RPMI7951 (cell line): ENCODE data around the gene ADGRV1. TPM values are rescaled to one million over a fixed set of nuclear protein-coding genes. Genes with fewer than 3 reads are reported as not detected.
"Not testable (repeated sequence)": the region's sequence is repeated elsewhere in the genome, so short reads cannot be mapped to it uniquely, and the experiment has no call there.

Source experiments
- DNase-seq: peaks from one replicate; pipeline ENCODE4 v3.0.0-alpha.2; 2012; ENCODE audit warnings: low read depth
- total RNA-seq: library from RNA; depleted of rRNA; stranded (reverse); fragments of >200 nt; shearing (Covaris generic); gene quantifications from 2 replicates; pipeline ENCODE4 v1.2.3, GENCODE V29; 2014

Gene ADGRV1
- total RNA-seq, 1 experiment from 2014 or later: 0.84 TPM

- no peak for DNase-seq
Measured at GRCh38 chr5:91061946-91062562, 503.5 kb downstream of the ADGRV1 start.

- not testable (repeated sequence) for DNase-seq
Measured at GRCh38 chr5:91063098-91063690, 504.6 kb downstream of the ADGRV1 start.

- DNase-seq: no peak
Measured at GRCh38 chr5:91065496-91065895, 506.9 kb downstream of the ADGRV1 start.

GRCh38 chr5:91069364-91069763 lies 510.8 kb downstream of the ADGRV1 start:
- no peak for DNase-seq

- DNase-seq: no peak
Measured at GRCh38 chr5:91070761-91071550, 512.4 kb downstream of the ADGRV1 start.

- DNase-seq: no peak
Measured at GRCh38 chr5:91072881-91073280, 514.3 kb downstream of the ADGRV1 start.

- DNase-seq: no peak
Measured at GRCh38 chr5:91074615-91075014, 516.0 kb downstream of the ADGRV1 start.

- DNase-seq: no peak
Measured at GRCh38 chr5:91076138-91076537, 517.5 kb downstream of the ADGRV1 start.

GRCh38 chr5:91077623-91078022 lies 519.0 kb downstream of the ADGRV1 start:
- DNase-seq: no peak

- DNase-seq: peak; percentile 50
Measured at GRCh38 chr5:91079037-91079436, 520.4 kb downstream of the ADGRV1 start.

- DNase-seq: no peak
Measured at GRCh38 chr5:91089758-91090157, 531.2 kb downstream of the ADGRV1 start.

GRCh38 chr5:91090995-91091394 lies 532.4 kb downstream of the ADGRV1 start:
- no peak for DNase-seq

GRCh38 chr5:91091471-91092234 lies 533.1 kb downstream of the ADGRV1 start:
- no peak for DNase-seq

- no peak for DNase-seq
Measured at GRCh38 chr5:91092859-91093783, 534.5 kb downstream of the ADGRV1 start.

GRCh38 chr5:91095313-91095712 lies 536.7 kb downstream of the ADGRV1 start:
- no peak for DNase-seq

- DNase-seq: no peak
Measured at GRCh38 chr5:91095786-91096385, 537.3 kb downstream of the ADGRV1 start.

- no peak for DNase-seq
Measured at GRCh38 chr5:91098541-91098940, 539.9 kb downstream of the ADGRV1 start.

GRCh38 chr5:91101600-91102379 lies 543.2 kb downstream of the ADGRV1 start:
- DNase-seq: peak; percentile 73

- DNase-seq: no peak
Measured at GRCh38 chr5:91103353-91104061, 544.9 kb downstream of the ADGRV1 start.
